ENCODE data around the gene ATRNL1.

Gene ATRNL1

GRCh38 chr10:115790220-115790619, 697.1 kb downstream of the ATRNL1 start:
- no peaks in the 10 kb centered on the region for H3K9me3 ChIP-seq (ENCODE audit: severe bottlenecking)
- ATAC-seq (ENCODE audit: low read depth) (no peak), DNase-seq (ENCODE audit: low spot score) (no peak)
- no peak overlapping the region for H3K27ac ChIP-seq (ENCODE audit: poor library complexity, severe bottlenecking)
- no peak for TF ChIP-seq CTCF (IDR thresholded peaks at IDR 0.05; ENCODE audit: poor library complexity, severe bottlenecking)
- H3K27me3 ChIP-seq (ENCODE audit: insufficient read depth, poor library complexity, severe bottlenecking): peaks cover 8% of the 10 kb centered on the region
- H3K4me3 ChIP-seq (ENCODE audit: severe bottlenecking): no peak overlapping the region
- H3K36me3 ChIP-seq (ENCODE audit: low read depth): no peaks in the 10 kb centered on the region
- H3K4me1 ChIP-seq (ENCODE audit: insufficient read depth, poor library complexity, severe bottlenecking): no peaks in the 10 kb centered on the region

GRCh38 chr10:115795964-115796363, 702.8 kb downstream of the ATRNL1 start:
- TF ChIP-seq CTCF (IDR thresholded peaks at IDR 0.05; ENCODE audit: poor library complexity, severe bottlenecking): no peak
- Histone ChIP-seq H3K27me3 (ENCODE audit: insufficient read depth, poor library complexity, severe bottlenecking) (no peaks in the 10 kb centered on the region), H3K27ac (ENCODE audit: poor library complexity, severe bottlenecking) (no peak overlapping the region), H3K36me3 (ENCODE audit: low read depth) (no peaks in the 10 kb centered on the region), H3K9me3 (ENCODE audit: severe bottlenecking) (no peaks in the 10 kb centered on the region), H3K4me3 (ENCODE audit: severe bottlenecking) (no peak overlapping the region), H3K4me1 (ENCODE audit: insufficient read depth, poor library complexity, severe bottlenecking) (no peaks in the 10 kb centered on the region)
- DNase-seq (ENCODE audit: low spot score) (no peak), ATAC-seq (ENCODE audit: low read depth) (no peak)

- no peak overlapping the region for H3K27ac ChIP-seq (ENCODE audit: poor library complexity, severe bottlenecking)
- DNase-seq (ENCODE audit: low spot score) (no peak), ATAC-seq (ENCODE audit: low read depth) (no peak)
- H3K36me3 ChIP-seq (ENCODE audit: low read depth): no peaks in the 10 kb centered on the region
- no peaks in the 10 kb centered on the region for H3K9me3 ChIP-seq (ENCODE audit: severe bottlenecking)
- no peak for TF ChIP-seq CTCF (IDR thresholded peaks at IDR 0.05; ENCODE audit: poor library complexity, severe bottlenecking)
- no peak overlapping the region for H3K4me3 ChIP-seq (ENCODE audit: severe bottlenecking)
- peaks cover 9% of the 10 kb centered on the region for H3K27me3 ChIP-seq (ENCODE audit: insufficient read depth, poor library complexity, severe bottlenecking)
- no peaks in the 10 kb centered on the region for H3K4me1 ChIP-seq (ENCODE audit: insufficient read depth, poor library complexity, severe bottlenecking)
Observed at GRCh38 chr10:115801457-115801856, 708.3 kb downstream of the ATRNL1 start.

- H3K36me3 ChIP-seq (ENCODE audit: low read depth): no peaks in the 10 kb centered on the region
Observed at GRCh38 chr10:115801992-115802391, 708.8 kb downstream of the ATRNL1 start.

More at GRCh38 chr10:115801992-115802391, 708.8 kb downstream of the ATRNL1 start:
- no peak for DNase-seq (ENCODE audit: low spot score)
- no peak overlapping the region for H3K4me3 ChIP-seq (ENCODE audit: severe bottlenecking)
- H3K27me3 ChIP-seq (ENCODE audit: insufficient read depth, poor library complexity, severe bottlenecking): peaks cover 9% of the 10 kb centered on the region
- H3K27ac ChIP-seq (ENCODE audit: poor library complexity, severe bottlenecking): no peak overlapping the region
- no peaks in the 10 kb centered on the region for H3K9me3 ChIP-seq (ENCODE audit: severe bottlenecking)
- no peaks in the 10 kb centered on the region for H3K4me1 ChIP-seq (ENCODE audit: insufficient read depth, poor library complexity, severe bottlenecking)
- no peak for ATAC-seq (ENCODE audit: low read depth)
- TF ChIP-seq CTCF (IDR thresholded peaks at IDR 0.05; ENCODE audit: poor library complexity, severe bottlenecking): no peak

All from RWPE2 (cell line).